DOHH2 (cell line): Measurements from ENCODE around the gene MSRB3.
A peak's percentile ranks its signal among the peaks of the same experiment; 100 is the strongest.

Experiments used
- H3F3A ChIP-seq: fragments of 200-600 bp; sonication (generic), shearing (Covaris generic); 2 replicates; pipeline ENCODE4 v1.6.0; 2016; ENCODE audit warnings: antibody characterized with exemption, mild to moderate bottlenecking; ENCODE audit not compliant: control insufficient read depth, insufficient read depth
- H3K27ac ChIP-seq: fragments of 200-600 bp; sonication (generic); 2 replicates; pipeline ENCODE4 v1.5.1; 2014; ENCODE audit warnings: low read depth, mild to moderate bottlenecking, low read length, moderate library complexity
- H3K27me3 ChIP-seq: fragments of 200-600 bp; sonication (generic); 2 replicates; pipeline ENCODE4 v1.6.1; 2014; ENCODE audit warnings: mild to moderate bottlenecking, low read length, mixed read lengths; ENCODE audit not compliant: control insufficient read depth
- H3K36me3 ChIP-seq: fragments of 200-600 bp; sonication (generic); 2 replicates; pipeline ENCODE4 v1.6.1; 2014; ENCODE audit warnings: mild to moderate bottlenecking, low read length, moderate library complexity, mixed read lengths; ENCODE audit not compliant: control insufficient read depth
- H3K4me1 ChIP-seq: fragments of 200-600 bp; sonication (generic); 2 replicates; pipeline ENCODE4 v1.6.1; 2014; ENCODE audit warnings: mild to moderate bottlenecking, low read length, mixed read lengths; ENCODE audit not compliant: control insufficient read depth
- H3K4me2 ChIP-seq: fragments of 200-600 bp; sonication (generic); 2 replicates; pipeline ENCODE4 v1.6.0; 2014; ENCODE audit warnings: mild to moderate bottlenecking, low read length, moderate library complexity
- H3K4me3 ChIP-seq: fragments of 200-600 bp; sonication (generic); 2 replicates; pipeline ENCODE4 v1.5.1; 2014; ENCODE audit warnings: mild to moderate bottlenecking, low read length, mixed read lengths
- H3K79me2 ChIP-seq: fragments of 200-600 bp; sonication (generic); 2 replicates; pipeline ENCODE4 v1.6.1; 2014; ENCODE audit warnings: mild to moderate bottlenecking, low read length, mixed read lengths; ENCODE audit not compliant: control insufficient read depth
- H3K9me2 ChIP-seq: fragments of 200-600 bp; sonication (generic); replicated peaks from 2 replicates; pipeline ENCODE4 v1.6.1; 2014; ENCODE audit warnings: mild to moderate bottlenecking, low read length, mixed read lengths; ENCODE audit not compliant: control insufficient read depth
- H3K9me3 ChIP-seq: fragments of 200-600 bp; sonication (generic); 2 replicates; pipeline ENCODE4 v1.6.1; 2014; ENCODE audit warnings: antibody characterized with exemption, low read length, mixed read lengths; ENCODE audit not compliant: control insufficient read depth, insufficient read depth
- H4K20me1 ChIP-seq: fragments of 200-600 bp; sonication (generic); 2 replicates; pipeline ENCODE4 v1.6.0; 2014; ENCODE audit warnings: low read depth, mild to moderate bottlenecking, antibody characterized with exemption, low read length, moderate library complexity; ENCODE audit not compliant: control insufficient read depth, insufficient read depth
- EZH2phosphoT487 ChIP-seq: fragments of 200-600 bp; sonication (generic); IDR thresholded peaks from 2 replicates; pipeline ENCODE4 v1.6.1; 2017; ENCODE audit warnings: borderline replicate concordance, mild to moderate bottlenecking, antibody characterized with exemption, low read length, moderate library complexity, mixed read lengths
- TF ChIP-seq, protein P1 (sequence below): fragments of 200-600 bp; sonication (generic); IDR thresholded peaks from one replicate; pipeline ENCODE4 v1.5.1; 2014; ENCODE audit warnings: antibody characterized with exemption, mild to moderate bottlenecking, low read depth, low read length; ENCODE audit not compliant: poor library complexity, severe bottlenecking

MSRB3 gene

GRCh38 chr12:65305346-65305950 is 27.0 kb downstream of the MSRB3 start:
- Histone ChIP-seq H3K9me2 (no peaks in the 10 kb centered on the region), H3K4me3 (no peak overlapping the region), H3K27ac (no peak overlapping the region), H4K20me1 (no peaks in the 10 kb centered on the region), H3K27me3 (peaks cover 14% of the 10 kb centered on the region), H3F3A (no peaks in the 10 kb centered on the region), H3K79me2 (no peaks in the 10 kb centered on the region), H3K9me3 (no peaks in the 10 kb centered on the region), H3K4me1 (peaks cover 23% of the 10 kb centered on the region), H3K4me2 (no peak overlapping the region), H3K36me3 (no peaks in the 10 kb centered on the region)
- no peak for TF ChIP-seq EZH2phosphoT487
- TF ChIP-seq, protein P1, sequence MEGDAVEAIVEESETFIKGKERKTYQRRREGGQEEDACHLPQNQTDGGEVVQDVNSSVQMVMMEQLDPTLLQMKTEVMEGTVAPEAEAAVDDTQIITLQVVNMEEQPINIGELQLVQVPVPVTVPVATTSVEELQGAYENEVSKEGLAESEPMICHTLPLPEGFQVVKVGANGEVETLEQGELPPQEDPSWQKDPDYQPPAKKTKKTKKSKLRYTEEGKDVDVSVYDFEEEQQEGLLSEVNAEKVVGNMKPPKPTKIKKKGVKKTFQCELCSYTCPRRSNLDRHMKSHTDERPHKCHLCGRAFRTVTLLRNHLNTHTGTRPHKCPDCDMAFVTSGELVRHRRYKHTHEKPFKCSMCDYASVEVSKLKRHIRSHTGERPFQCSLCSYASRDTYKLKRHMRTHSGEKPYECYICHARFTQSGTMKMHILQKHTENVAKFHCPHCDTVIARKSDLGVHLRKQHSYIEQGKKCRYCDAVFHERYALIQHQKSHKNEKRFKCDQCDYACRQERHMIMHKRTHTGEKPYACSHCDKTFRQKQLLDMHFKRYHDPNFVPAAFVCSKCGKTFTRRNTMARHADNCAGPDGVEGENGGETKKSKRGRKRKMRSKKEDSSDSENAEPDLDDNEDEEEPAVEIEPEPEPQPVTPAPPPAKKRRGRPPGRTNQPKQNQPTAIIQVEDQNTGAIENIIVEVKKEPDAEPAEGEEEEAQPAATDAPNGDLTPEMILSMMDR = no peak

DNA sequence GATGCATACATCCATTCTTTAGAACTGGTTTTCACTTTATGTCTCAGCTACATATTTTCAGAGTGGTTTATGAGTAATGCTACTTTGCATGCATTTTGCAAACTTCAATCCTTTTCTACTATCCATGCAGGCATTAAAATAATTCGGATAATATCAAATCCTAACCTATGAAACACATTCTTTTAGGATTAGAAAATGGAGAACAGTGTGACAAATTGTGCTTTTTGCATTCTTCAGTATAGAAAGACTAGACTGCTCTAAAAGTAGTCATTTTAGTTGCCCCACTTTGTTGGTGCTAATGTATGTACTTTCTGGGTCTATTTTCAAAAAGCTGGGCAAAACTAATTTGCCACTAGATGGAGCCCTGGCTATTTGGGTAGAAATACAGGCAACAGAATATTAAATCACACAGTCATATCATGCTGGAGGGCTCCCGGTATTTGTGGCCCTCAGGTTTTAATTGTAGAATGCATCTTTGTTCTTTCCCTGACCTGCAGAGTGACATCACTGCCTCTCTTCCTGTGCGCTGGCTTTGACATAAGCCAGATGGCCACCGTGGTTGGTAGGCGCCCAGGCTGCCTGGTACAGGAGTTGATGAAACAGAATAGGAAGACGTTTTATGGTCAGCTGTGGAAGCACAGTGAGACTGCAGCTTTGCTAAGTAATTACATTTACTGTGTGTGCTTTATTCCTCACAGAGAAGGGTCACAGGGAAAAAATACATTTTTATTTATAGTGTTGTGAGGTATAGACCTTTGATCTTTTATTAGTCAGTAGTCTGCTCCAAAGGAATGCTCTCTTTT is 28.1 kb downstream of the MSRB3 start:
- TF ChIP-seq, protein P1 = peak; percentile 71
- no peak for TF ChIP-seq EZH2phosphoT487
- Histone ChIP-seq H3K9me2 (no peaks in the 10 kb centered on the region), H3F3A (no peaks in the 10 kb centered on the region), H4K20me1 (no peaks in the 10 kb centered on the region), H3K4me3 (no peak overlapping the region), H3K9me3 (no peaks in the 10 kb centered on the region), H3K27me3 (peaks cover 14% of the 10 kb centered on the region), H3K4me1 (peaks cover 23% of the 10 kb centered on the region), H3K4me2 (0 out of 2 replicates have a peak overlapping the region, but pooled peaks have one; percentile 18), H3K79me2 (no peaks in the 10 kb centered on the region), H3K27ac (no peak overlapping the region), H3K36me3 (no peaks in the 10 kb centered on the region)

DNA sequence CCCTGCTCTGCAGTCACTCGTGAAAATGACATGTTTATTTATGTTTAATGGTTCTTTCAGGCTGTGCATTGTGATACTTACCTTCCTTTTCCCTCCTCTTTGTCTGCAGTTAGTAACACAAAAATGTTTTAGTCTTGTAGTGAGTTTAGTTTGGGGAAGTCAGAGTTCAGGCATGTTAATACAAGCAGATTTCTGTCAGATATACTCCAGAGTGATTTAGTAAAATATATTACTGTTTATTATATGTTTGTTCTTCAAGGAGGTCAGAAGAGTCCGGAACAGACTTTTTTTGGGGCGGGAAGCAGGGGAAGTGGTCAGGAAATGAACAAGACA is 28.7 kb downstream of the MSRB3 start:
- H3K4me2 ChIP-seq = no peak overlapping the region
- H3K9me3 ChIP-seq = no peaks in the 10 kb centered on the region
- no peaks in the 10 kb centered on the region for H3K79me2 ChIP-seq
- TF ChIP-seq EZH2phosphoT487 = no peak
- TF ChIP-seq, protein P1 = no peak
- no peaks in the 10 kb centered on the region for H3F3A ChIP-seq
- peaks cover 13% of the 10 kb centered on the region for H3K27me3 ChIP-seq
- no peak overlapping the region for H3K4me3 ChIP-seq
- H3K9me2 ChIP-seq = no peaks in the 10 kb centered on the region
- no peaks in the 10 kb centered on the region for H3K36me3 ChIP-seq
- peaks cover 23% of the 10 kb centered on the region for H3K4me1 ChIP-seq
- H4K20me1 ChIP-seq = no peaks in the 10 kb centered on the region
- no peak overlapping the region for H3K27ac ChIP-seq
